ENCODE measurements around the gene TET3.

Gene TET3

GRCh38 chr2:73994178-73994831, 9.6 kb downstream of the TET3 start:
- TF ChIP-seq EZH2phosphoT487 (IDR thresholded peaks at IDR 0.05; ENCODE audit: borderline replicate concordance, low read length), result no peak
- TF ChIP-seq, protein P1, sequence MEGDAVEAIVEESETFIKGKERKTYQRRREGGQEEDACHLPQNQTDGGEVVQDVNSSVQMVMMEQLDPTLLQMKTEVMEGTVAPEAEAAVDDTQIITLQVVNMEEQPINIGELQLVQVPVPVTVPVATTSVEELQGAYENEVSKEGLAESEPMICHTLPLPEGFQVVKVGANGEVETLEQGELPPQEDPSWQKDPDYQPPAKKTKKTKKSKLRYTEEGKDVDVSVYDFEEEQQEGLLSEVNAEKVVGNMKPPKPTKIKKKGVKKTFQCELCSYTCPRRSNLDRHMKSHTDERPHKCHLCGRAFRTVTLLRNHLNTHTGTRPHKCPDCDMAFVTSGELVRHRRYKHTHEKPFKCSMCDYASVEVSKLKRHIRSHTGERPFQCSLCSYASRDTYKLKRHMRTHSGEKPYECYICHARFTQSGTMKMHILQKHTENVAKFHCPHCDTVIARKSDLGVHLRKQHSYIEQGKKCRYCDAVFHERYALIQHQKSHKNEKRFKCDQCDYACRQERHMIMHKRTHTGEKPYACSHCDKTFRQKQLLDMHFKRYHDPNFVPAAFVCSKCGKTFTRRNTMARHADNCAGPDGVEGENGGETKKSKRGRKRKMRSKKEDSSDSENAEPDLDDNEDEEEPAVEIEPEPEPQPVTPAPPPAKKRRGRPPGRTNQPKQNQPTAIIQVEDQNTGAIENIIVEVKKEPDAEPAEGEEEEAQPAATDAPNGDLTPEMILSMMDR (IDR thresholded peaks at IDR 0.05; ENCODE audit: low read depth, low read length, poor library complexity, severe bottlenecking), result no peak

DNA sequence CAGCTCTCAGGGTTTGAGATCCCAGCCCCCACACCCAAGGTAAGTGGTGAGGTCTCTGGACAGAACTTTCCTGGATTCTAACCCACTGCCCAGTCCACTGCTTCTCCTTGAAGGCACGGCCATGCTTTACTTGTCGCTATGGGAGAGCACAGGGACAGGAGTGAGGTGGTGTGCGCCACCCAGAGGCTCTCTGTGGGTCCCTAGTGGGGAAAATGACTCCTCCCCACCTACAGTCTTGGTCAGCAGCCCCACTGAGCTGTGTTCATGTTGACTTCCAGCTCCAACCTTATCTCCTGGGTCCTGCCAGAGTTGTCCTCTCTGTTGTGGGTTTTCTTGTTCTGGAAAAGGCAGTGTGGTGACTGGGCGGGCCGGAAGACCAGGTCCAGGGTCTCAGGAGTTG, 11.1 kb downstream of the TET3 start:
- H3K4me2 ChIP-seq (ENCODE audit: low read length), result no peak overlapping the region
- H4K20me1 ChIP-seq (ENCODE audit: control insufficient read depth, insufficient read depth, low read depth, low read length), result peaks cover 47% of the 10 kb centered on the region
- H3K9me3 ChIP-seq (ENCODE audit: control insufficient read depth, insufficient read depth, low read length), result no peaks in the 10 kb centered on the region
- H3K9me2 ChIP-seq (replicated peaks; ENCODE audit: control insufficient read depth, low read length), result no peaks in the 10 kb centered on the region
- no peak overlapping the region for H3K27ac ChIP-seq (ENCODE audit: low read depth, low read length)
- H3K36me3 ChIP-seq (ENCODE audit: control insufficient read depth, low read length), result peaks cover 31% of the 10 kb centered on the region
- no peaks in the 10 kb centered on the region for H3F3A ChIP-seq (ENCODE audit: control insufficient read depth, insufficient read depth)
- H3K27me3 ChIP-seq (ENCODE audit: control insufficient read depth, low read length), result no peaks in the 10 kb centered on the region
- no peak overlapping the region for H3K4me3 ChIP-seq (ENCODE audit: low read length)
- H3K4me1 ChIP-seq (ENCODE audit: control insufficient read depth, low read length), result peaks cover 3% of the 10 kb centered on the region; the same call in 1 of the 2 replicates
- H3K79me2 ChIP-seq (ENCODE audit: control insufficient read depth, low read length), result peaks cover 100% of the 10 kb centered on the region
- no peak for TF ChIP-seq EZH2phosphoT487 (IDR thresholded peaks at IDR 0.05; ENCODE audit: borderline replicate concordance, low read length)
- TF ChIP-seq, protein P1 (IDR thresholded peaks at IDR 0.05; ENCODE audit: low read depth, low read length, poor library complexity, severe bottlenecking), result peak; percentile 37

More at GRCh38 chr2:73994178-73994831, 9.6 kb downstream of the TET3 start:
- no peaks in the 10 kb centered on the region for H3K9me2 ChIP-seq (replicated peaks; ENCODE audit: control insufficient read depth, low read length)
- no peaks in the 10 kb centered on the region for H3K27me3 ChIP-seq (ENCODE audit: control insufficient read depth, low read length)
- H3K9me3 ChIP-seq (ENCODE audit: control insufficient read depth, insufficient read depth, low read length), result no peaks in the 10 kb centered on the region
- H3K79me2 ChIP-seq (ENCODE audit: control insufficient read depth, low read length), result peaks cover 100% of the 10 kb centered on the region
- H3K27ac ChIP-seq (ENCODE audit: low read depth, low read length), result no peak overlapping the region
- H3F3A ChIP-seq (ENCODE audit: control insufficient read depth, insufficient read depth), result no peaks in the 10 kb centered on the region
- no peak overlapping the region for H3K4me3 ChIP-seq (ENCODE audit: low read length)
- peaks cover 47% of the 10 kb centered on the region for H4K20me1 ChIP-seq (ENCODE audit: control insufficient read depth, insufficient read depth, low read depth, low read length)
- peaks cover 5% of the 10 kb centered on the region for H3K4me1 ChIP-seq (ENCODE audit: control insufficient read depth, low read length)
- no peak overlapping the region for H3K4me2 ChIP-seq (ENCODE audit: low read length)
- peaks cover 46% of the 10 kb centered on the region for H3K36me3 ChIP-seq (ENCODE audit: control insufficient read depth, low read length)

DNA sequence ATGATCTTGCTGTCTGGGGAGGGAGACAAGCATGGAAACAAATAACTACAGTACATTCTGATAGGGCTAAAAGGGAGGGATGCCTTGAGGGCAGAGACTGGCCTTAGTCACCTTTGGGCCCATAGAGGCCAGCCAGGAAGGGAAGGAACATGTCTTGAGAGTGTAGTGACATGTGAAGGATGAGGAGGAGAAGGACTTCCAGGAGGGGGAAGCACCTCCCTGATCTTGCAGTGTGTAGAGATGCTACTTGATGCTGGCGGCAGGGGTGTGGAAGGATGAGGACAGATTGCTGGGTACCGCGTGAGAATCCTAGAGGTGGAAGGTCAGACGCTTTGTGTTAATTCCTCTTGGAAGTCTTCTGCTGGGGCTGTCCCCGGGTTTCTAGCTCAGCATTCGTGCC, 13.1 kb downstream of the TET3 start:
- no peaks in the 10 kb centered on the region for H3K27me3 ChIP-seq (ENCODE audit: control insufficient read depth, low read length)
- H3F3A ChIP-seq (ENCODE audit: control insufficient read depth, insufficient read depth), result no peaks in the 10 kb centered on the region
- no peaks in the 10 kb centered on the region for H3K9me2 ChIP-seq (replicated peaks; ENCODE audit: control insufficient read depth, low read length)
- no peaks in the 10 kb centered on the region for H3K9me3 ChIP-seq (ENCODE audit: control insufficient read depth, insufficient read depth, low read length)
- H3K4me3 ChIP-seq (ENCODE audit: low read length), result no peak overlapping the region
- H3K4me1 ChIP-seq (ENCODE audit: control insufficient read depth, low read length), result peaks cover 21% of the 10 kb centered on the region
- TF ChIP-seq, protein P1 (IDR thresholded peaks at IDR 0.05; ENCODE audit: low read depth, low read length, poor library complexity, severe bottlenecking), result no peak
- TF ChIP-seq EZH2phosphoT487 (IDR thresholded peaks at IDR 0.05; ENCODE audit: borderline replicate concordance, low read length), result no peak
- peaks cover 96% of the 10 kb centered on the region for H3K79me2 ChIP-seq (ENCODE audit: control insufficient read depth, low read length)
- H4K20me1 ChIP-seq (ENCODE audit: control insufficient read depth, insufficient read depth, low read depth, low read length), result peaks cover 58% of the 10 kb centered on the region
- H3K36me3 ChIP-seq (ENCODE audit: control insufficient read depth, low read length), result peaks cover 22% of the 10 kb centered on the region
- H3K27ac ChIP-seq (ENCODE audit: low read depth, low read length), result no peak overlapping the region
- H3K4me2 ChIP-seq (ENCODE audit: low read length), result no peak overlapping the region
